Measurements from ENCODE around the gene PRELID3B.
A peak's percentile ranks its signal among the peaks of the same experiment; 100 is the strongest.
"Not testable (repeated sequence)": the region's sequence is repeated elsewhere in the genome, so short reads cannot be mapped to it uniquely, and the experiment has no call there.

The PRELID3B gene

DNA sequence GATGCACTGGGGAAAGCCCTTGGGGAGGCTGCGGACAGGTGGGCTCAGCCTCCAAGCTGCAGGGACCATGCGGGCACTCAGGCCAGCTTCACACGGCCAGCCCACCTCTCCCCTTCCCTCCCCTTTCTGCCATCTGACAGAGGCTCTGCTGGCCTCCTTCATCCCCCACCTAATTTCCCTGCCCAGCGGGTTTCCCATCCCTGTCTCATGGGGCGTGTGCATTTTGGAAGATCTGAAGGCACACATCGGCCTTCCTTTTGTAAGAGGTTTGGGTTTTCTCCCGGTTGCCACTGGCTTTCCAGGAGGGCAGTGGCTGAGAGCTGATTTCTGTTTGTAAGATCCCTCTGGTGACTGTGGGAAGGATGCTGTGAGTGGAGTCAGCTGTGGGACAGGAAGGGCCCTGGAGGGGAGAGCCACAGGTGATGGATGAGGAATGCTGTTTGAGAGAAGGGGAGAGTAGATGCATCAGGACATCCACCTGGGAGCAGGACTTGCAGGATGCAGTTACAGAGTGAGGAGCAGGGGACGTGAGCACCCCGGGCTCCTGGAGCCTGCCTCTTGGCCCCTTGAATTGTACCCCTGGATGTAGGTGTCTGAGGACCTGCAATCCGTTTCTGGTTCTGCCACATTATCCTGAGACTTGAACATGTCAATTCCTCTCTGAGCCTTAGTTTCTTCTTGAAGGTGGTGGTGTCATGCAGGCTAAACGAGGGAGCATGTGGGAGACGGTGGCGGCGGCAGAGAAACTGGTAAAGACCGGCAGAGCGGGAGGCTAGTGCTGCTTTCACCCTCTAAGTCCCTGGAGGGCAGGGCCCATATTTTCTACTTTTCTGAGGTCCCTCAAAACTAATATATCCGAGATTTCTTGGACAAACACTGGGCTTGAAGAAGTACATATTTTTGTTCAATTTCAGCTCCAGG lies 29.3 kb downstream of the PRELID3B start:
- DNase-seq (ENCODE audit: low read depth), result no peak
- no peak overlapping the region for H3K4me3 ChIP-seq (ENCODE audit: low read depth, low read length)
- TF ChIP-seq, protein P1, sequence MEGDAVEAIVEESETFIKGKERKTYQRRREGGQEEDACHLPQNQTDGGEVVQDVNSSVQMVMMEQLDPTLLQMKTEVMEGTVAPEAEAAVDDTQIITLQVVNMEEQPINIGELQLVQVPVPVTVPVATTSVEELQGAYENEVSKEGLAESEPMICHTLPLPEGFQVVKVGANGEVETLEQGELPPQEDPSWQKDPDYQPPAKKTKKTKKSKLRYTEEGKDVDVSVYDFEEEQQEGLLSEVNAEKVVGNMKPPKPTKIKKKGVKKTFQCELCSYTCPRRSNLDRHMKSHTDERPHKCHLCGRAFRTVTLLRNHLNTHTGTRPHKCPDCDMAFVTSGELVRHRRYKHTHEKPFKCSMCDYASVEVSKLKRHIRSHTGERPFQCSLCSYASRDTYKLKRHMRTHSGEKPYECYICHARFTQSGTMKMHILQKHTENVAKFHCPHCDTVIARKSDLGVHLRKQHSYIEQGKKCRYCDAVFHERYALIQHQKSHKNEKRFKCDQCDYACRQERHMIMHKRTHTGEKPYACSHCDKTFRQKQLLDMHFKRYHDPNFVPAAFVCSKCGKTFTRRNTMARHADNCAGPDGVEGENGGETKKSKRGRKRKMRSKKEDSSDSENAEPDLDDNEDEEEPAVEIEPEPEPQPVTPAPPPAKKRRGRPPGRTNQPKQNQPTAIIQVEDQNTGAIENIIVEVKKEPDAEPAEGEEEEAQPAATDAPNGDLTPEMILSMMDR (IDR thresholded peaks at IDR 0.05; ENCODE audit: insufficient read depth, low read depth, low read length, missing control alignments), result no peak

DNA sequence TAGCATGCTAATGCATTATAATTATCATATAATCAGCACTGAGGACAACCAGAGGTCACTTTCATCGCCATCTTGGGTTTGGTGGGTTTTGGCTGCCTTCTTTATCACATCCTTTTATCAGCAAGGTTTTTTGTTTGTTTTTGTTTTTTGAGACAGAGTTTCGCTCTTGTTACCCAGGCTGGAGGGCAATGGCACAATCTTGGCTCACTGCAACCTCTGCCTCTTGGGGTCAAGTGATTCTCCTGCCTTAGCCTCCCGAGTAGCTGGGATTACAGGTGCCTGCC lies 30.8 kb downstream of the PRELID3B start:
- not testable (repeated sequence) for H3K4me3 ChIP-seq (ENCODE audit: low read depth, low read length); DNase-seq (ENCODE audit: low read depth)

DNA sequence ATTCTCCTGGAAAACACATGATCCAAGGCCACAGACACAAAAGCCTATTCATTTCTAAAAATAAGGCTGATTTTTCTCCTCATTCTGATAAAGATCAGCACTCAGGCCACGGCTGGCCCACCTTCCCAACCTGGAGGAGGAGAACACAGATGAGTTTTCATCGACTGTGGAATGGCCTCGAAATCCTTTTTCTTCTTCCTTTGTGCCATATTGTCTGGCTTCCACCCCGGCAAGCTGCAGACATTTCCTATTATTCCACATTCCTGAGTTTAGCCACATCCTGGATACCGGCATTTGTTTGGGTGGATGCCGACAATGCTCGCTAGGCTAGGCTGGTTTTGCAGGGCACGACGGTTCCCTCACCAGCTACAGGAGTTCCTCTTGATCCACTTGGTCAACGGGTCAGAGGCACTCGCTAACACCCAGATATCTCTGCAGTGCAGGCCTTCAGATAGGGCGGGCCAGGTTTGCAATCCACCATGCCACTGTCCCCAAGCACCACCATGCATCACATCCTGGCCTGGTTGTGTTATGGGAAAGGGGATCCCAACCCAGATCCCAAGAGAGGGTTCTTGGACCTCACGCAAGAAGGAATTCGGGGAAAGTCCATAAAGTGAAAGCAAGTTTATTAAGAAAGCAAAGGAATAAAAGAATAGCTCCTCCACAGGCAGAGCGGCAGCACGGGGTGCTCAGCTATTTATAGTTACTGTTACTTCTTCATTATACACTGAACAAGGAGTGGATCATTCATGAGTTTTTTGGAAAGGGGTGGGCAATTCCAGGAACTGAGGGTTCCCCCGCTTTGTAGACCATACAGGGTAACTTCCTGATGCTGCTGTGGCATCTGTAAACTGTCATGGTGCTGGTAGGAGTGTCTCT lies 31.4 kb downstream of the PRELID3B start:
- DNase-seq (ENCODE audit: low read depth), result no peak
- TF ChIP-seq, protein P1 (IDR thresholded peaks at IDR 0.05; ENCODE audit: insufficient read depth, low read depth, low read length, missing control alignments), result no peak

DNA sequence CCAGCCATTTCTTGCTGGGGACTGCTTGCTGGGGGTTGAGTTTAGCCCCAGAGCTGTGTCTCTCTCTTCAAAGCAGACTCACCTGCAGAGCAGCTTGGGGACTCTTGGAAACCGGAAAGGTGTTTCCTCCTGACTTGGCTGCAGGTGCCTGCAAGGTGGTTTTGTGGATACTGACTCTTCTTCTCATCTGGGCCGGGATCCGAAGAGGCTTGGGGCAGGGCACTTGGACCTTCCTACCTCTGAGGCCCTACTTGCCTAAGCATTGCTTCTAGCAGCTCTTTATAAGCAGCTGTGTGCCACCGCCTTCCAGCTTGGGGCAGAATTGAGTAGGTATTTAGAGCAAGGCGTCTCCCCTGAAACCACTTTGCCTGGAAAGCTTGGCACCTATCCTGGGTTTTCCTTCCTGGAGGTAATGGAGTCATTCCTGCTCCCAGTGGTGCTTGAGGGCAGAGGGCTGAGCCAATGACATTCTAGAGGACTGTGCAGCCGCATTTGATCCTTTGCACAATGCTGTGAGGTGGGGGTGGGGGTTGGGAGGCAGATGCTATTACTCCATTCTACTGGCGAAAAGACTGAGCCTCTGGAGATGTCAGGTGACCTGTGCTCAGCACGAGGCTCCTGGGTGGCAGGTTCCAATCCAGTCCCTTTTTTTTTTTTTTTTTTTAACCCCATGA lies 32.1 kb downstream of the PRELID3B start:
- TF ChIP-seq, protein P1 (IDR thresholded peaks at IDR 0.05; ENCODE audit: insufficient read depth, low read depth, low read length, missing control alignments), result no peak
- no peak overlapping the region for H3K4me3 ChIP-seq (ENCODE audit: low read depth, low read length)
- DNase-seq (ENCODE audit: low read depth), result no peak

More for the DNA sequence above, 31.4 kb downstream of the PRELID3B start:
- no peak overlapping the region for H3K4me3 ChIP-seq (ENCODE audit: low read depth, low read length)

DNA sequence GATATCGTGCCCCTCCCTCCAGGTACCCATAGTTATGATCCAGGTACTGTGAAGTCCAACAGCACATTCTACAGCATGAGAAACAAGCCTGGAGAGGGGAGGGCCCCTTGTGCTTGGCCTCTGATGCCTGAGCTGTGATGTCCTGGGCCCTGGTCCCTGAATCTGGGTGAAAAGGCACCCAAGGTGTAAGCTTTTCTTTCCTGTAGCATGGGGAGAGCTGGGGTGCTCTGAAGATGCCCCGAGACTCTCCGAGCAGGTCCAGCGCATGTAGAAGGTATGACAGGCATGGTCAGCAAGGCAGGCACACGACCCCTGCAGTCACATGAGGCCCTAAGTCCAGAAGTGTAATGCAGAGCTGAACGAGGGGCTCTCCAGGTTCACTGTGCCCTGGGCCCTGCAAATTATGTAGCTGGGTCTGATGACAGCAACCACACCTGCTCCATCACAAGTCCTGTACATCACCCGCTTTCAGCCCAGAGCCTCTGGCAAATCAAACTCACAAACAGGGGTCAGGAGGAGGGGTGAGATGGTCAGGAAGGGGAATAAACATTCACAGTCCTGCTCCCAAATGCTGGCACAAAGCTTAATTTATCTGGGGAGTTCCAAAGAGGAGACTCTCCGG lies 33.8 kb downstream of the PRELID3B start:
- TF ChIP-seq, protein P1 (IDR thresholded peaks at IDR 0.05; ENCODE audit: insufficient read depth, low read depth, low read length, missing control alignments), result no peak
- no peak for DNase-seq (ENCODE audit: low read depth)

DNA sequence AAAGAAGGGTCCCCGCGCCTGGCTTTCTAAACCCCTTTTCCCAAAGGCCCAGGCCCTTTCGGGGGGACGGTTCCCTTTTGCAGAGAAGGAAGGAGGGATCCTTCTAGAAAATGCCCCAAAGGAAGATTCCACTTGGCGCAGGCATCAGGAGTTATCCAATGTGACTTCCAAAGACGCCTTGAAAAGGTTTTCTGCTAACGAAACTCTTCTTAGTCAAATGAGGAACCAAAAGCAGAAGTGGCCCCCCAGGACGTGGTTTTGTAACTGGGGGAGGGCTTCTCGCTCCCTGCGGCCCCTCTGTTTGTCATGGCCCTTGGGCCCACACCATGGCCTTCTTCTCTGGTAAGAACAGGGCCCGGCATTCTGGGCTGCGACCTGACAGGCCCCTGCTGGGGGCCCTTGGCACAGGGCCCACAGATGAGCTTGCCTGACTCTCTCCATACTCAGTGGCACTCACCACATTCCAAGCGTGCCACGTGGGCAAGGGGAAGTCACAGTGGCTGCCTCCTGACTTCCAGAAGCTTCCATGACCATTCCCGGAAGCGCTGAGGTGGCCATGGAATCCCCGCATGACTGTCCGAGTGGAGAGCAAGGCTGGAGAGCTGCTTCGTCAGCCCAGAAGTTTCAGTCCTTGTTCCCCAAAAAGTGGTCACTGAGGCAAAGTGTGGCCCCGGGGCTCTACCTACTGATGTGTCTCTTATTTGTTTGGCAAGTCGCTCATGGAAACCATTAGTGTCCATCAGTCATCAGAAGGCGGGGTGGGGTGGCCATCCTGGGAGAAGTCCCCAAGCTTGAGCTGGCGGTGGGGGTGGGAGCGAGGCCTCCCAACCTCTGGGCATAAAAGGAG lies 34.7 kb downstream of the PRELID3B start:
- peak; percentile 95 for DNase-seq (ENCODE audit: low read depth)
- TF ChIP-seq, protein P1 (IDR thresholded peaks at IDR 0.05; ENCODE audit: insufficient read depth, low read depth, low read length, missing control alignments), result no peak
- peak overlapping the region; percentile 82 for H3K4me3 ChIP-seq (ENCODE audit: low read depth, low read length)

More for the DNA sequence above, 33.8 kb downstream of the PRELID3B start:
- H3K4me3 ChIP-seq (ENCODE audit: low read depth, low read length), result no peak overlapping the region

Data from GM12865 (cell line).